Neural progenitor cell (in vitro differentiated cells): ENCODE results near the gene SPN.

Experiments used
- CTCF ChIP-seq: fragments of 200-600 bp; sonication (generic); IDR thresholded peaks from 2 replicates; pipeline ENCODE4 v1.5.1; 2017; ENCODE audit warnings: antibody characterized with exemption, mild to moderate bottlenecking
- EZH2 ChIP-seq: fragments of 200-600 bp; sonication (generic); IDR thresholded peaks from 2 replicates; pipeline ENCODE4 v1.6.1; 2017; ENCODE audit warnings: antibody characterized with exemption, mild to moderate bottlenecking, moderate library complexity

GRCh38 chr16:29696881-29697331 lies 33.9 kb downstream of the SPN start:
- no peak for TF ChIP-seq CTCF
- TF ChIP-seq EZH2: no peak
